22Rv1 (cell line): Measurements from ENCODE around the gene THSD8.

ENCODE experiments used
- CTCF ChIP-seq: fragments of 450-650 bp; IDR thresholded peaks from 2 replicates; pipeline ENCODE4 v1.5.1; 2017; ENCODE audit warnings: mild to moderate bottlenecking
- ZFX ChIP-seq: fragments of 450-650 bp; IDR thresholded peaks from 2 replicates; pipeline ENCODE4 v1.6.1; 2017; ENCODE audit warnings: antibody characterized with exemption, borderline replicate concordance

GRCh38 chr19:12788682-12789097 is 13.2 kb upstream of the THSD8 start:
- TF ChIP-seq CTCF = no peak
- no peak for TF ChIP-seq ZFX
